ENCODE measurements around the gene TPRX1. TPM values are rescaled to one million over a fixed set of nuclear protein-coding genes. Genes with fewer than 3 reads are reported as not detected.

Gene TPRX1
- total and polyA plus RNA-seq, 9 of the 15 experiments (the other 6 are each of a cell fraction or from before 2014, with no cell fraction given): not detected

- peak; percentile 17; the same call in 1 of the 2 replicates for TF ChIP-seq REST (IDR thresholded peaks at IDR 0.05; ENCODE audit: borderline replicate concordance)
- TF ChIP-seq REST (CRISPR knock-in tag; IDR thresholded peaks at IDR 0.05; ENCODE audit: low read depth): no peak
- no peak for TF ChIP-seq NCOA4 (IDR thresholded peaks at IDR 0.05; ENCODE audit: partially characterized antibody)
- TF ChIP-seq CTBP1 (IDR thresholded peaks at IDR 0.05; ENCODE audit: borderline replicate concordance): no peak
Observed at GRCh38 chr19:47826800-47827199, 22.4 kb upstream of the TPRX1 start (continued).
